ENCODE results near the gene CARS1.

CARS1 gene

DNA sequence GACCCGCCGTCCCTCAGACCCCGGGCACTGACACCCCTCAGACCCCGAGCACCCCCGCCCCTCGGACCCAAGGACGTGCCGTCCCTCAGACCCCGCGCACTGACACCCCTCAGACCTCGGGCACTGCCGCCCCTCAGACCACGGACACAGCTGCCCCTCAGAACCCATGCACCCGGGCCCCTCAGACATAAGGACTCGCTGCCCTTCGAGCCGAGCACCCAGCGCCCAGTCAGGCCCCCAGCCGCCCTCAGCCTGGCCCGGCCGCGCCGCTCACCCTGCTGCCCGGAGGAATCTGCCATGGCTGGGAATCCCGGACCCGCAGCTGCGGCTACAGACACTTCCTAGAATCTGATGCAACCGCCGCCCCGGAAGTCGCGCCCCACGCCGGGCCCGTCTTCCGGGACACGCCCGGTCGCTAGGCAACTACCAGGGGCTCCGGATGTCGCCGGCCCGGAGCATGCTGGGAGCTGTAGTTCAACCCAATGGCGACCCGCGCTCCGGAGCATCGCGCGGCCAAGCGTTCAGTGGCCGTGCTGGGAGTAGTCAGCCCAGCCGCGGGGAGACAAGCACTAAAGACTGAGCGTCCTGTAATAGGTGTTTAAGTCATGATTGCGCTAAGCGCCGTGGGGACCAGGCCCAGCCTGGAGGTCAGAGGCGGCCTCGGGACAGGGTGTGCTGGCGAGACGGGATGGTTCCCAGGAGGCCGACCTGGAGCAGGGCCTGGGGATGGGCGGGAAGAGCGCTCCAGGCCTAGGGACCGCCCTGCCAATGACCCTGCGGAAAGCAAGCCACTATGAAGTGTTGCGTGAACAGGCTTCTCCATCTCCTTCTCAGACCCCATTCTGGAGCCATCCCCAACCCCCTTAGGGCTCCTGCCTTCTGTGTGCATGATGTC lies at the start of gene CARS1:
CARS1 (minus strand) TSS at position 355 of the 895 bp plus-strand sequence; CDS start at position 299, 56 bp downstream.
- ATAC-seq (peak; percentile 99), DNase-seq (peak; percentile 96)

DNA sequence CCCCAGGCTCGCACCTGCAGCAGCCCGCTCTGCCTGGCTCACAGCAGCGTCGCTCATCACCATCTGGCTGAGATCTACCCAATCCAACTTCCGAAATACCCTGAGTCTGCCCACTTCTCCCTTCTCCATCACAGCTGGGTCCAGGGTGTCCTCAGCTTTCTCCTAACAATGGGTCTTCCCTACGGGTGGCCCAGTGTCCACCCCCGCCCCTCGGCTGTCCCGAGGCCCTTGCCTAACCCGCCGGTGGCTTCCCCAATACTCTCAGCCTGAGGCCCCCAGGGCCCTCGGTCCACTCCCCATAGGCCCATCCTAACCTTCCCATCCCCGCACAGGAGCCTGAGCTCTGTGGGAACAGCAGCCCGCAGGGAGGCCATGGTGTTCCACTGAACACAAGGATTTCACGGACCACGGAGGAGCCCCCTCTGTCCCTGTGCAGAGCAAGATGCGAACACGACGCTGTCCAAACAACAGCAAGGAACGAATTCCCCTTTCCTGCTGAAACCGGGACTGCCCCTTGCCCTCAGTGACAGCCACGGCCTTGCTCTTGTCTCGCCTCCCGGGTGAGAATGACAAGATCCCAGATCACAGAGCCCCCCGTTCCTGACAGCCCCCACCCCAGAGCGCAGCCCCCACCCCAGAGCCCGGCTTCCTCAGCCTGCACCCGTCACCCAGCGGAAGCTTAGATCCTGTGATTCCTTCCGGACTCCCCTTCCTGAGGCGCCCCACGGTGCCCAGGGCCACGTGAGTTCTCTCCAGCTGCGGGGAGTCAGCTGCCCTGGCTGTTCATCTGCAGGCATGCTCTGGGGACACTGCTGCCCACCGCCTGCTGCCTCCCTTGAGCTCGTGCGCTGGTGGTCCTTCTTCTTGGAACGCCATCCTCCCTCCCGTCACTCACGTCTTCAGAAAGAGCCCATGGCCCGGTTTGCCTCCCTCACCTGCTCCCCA lies 48.8 kb upstream of the CARS1 start:
- ATAC-seq (no peak), DNase-seq (no peak)

DNA sequence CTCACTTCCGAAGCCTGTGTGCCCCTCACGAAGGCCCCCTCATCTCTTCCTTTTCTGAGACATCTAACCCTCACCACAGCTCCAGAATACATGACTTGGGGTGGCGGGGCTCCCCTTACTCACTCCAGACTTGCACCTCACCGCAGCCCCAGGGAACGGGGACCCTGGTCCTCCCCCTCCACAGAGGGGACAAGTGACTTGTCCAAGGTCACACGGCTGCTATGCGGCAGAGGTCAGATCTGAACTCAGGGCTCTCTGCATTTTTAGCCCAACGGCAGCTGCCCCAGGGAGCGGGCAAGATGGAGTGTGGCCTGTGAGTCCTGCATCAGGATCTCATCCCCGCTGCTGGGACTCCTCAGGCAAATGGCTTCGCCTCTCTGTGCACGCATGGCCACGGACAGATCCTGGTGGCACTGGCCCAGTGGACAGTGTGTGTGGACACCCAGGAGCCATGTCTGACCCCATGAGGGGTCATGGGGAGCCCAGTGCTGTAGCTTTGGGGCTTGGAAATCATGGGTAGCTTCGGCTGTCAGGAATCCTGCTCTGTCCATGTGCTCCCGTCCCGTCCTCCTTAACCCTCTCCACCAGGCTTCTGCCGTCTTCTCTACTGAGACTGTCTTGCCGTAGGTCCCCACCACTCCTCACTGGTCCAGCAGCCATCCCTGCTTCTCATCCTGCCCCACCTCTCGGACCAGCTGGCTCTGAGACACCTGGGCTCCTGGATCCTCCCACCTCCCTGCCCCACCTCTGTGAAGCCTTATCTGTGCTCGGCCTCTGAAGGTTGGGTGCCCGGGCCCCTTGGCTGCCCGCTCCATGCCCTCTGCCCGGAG lies 48.0 kb upstream of the CARS1 start:
- DNase-seq, result no peak
- ATAC-seq, result no peak

DNA sequence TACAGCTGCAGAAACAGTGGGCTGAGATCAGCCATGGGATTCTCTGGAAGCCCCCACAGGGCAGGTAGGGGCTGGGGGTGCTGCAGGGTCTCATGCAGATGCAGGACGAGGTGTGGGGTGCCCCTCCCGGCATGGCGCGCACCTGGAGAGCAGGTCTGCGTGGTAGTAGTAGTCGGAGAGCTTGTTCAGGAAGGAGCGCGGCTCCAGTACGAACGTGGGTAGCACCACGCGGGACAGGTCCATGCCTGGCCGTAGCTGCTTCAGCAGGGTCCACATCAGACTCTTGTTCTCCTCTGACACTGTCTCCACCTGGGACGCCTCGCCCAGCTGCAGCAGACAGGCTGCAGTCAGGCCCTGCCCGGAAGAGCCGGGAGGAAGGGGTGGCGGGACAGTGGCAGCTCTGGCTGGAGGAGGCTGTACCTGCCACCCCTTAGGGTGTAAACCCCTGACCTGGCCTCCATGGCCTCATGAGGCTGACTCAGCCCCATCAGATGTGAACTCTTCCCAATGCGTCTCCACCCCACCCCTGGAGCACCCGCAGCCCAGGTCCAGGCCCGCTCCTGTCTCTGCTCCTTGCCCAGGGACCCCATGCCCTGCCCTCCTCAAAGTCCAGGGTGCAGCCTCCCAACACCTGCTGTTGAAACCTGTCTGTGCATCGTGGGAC lies 47.0 kb upstream of the CARS1 start:
- DNase-seq, result no peak
- no peak for ATAC-seq

DNA sequence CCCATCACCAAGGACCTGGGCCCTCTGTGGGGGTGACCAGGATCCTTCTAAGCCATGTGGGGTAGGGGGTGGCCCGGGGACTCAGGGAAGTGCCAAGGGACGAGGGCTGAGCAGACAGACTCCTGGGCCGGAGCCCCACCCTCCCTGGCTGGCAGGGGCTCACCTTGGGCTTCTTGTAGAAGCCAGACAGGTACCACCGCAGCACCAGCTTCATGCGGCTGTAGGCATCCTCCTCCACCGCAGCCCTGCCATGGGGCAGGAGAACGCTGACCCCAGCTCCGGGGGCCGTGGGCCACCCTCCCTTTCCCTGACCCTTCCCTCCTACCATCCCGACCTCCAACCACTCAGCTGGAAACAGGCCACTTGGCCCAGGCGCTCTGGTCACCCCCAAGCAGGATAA lies 45.9 kb upstream of the CARS1 start:
- ATAC-seq (no peak), DNase-seq (no peak)

DNA sequence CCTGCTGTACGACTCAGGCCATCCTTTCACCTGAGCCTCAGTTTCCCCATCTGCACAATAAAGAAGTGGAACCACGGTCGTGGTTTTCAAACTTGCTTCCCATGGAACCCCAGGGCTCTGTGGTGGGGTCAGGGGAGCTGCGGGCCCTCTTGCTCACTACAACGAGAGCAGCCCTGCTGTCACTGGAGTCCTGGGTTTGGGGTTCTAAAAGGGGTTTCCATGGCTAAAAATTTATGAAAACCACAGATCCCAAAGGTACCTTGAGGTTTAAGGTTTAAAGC lies 45.4 kb upstream of the CARS1 start:
- DNase-seq, result no peak

DNA sequence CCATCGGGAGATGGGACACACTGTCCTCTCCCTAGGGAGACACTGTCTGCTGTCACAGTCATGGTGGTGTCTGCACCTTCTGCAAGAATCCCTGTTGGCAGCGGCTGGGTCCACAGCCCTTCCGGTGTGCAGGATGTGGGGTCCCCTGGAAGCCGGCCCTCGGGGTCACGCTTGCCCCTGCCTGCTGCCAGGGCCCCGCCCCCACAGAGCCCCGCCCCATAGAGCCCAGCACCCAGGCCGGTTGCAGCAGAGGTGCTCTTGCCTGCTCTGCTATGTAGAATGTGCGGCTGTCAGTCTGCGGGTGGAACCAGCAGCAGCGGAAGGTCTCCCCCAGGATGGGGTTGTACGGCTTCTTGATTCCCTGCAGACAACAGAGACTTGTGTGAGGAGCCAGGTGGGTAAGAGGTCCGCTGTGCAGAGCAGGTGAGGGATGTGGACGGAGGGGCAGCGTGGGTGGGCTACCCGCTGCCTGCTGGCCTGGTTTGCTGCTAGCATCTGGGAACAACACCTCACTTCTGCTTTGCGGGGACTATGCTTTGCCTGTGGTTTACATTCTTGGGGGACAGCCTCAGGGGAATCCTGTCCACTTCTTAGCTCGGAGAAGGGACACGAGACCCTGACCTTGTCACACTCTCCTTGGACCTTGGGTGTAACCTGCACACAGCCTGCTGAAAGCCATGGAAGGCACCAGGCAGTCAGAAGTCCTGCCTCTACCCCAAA lies 44.9 kb upstream of the CARS1 start:
- DNase-seq, result no peak
- ATAC-seq, result no peak

More for the DNA sequence above, 45.4 kb upstream of the CARS1 start:
- no peak for ATAC-seq

DNA sequence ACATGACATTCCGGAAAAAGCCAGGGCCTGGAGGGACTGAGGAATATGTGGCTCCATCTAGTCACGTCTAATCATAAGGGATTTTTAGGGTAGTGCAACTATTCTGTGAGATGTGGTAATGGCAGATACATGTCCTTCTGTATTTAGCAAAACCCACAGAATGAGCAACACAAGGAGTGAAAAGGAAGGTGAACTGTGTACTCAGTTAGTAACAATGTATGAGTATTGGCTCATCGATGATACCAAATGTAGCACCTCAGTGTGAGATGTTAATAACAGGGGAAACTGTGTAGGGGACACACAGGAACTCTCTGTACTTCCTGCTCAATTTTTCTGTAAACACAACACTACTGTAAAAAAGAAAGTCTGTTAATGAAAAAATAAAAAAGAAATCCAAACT lies 42.0 kb upstream of the CARS1 start:
- ATAC-seq, result no peak
- DNase-seq, result no peak

DNA sequence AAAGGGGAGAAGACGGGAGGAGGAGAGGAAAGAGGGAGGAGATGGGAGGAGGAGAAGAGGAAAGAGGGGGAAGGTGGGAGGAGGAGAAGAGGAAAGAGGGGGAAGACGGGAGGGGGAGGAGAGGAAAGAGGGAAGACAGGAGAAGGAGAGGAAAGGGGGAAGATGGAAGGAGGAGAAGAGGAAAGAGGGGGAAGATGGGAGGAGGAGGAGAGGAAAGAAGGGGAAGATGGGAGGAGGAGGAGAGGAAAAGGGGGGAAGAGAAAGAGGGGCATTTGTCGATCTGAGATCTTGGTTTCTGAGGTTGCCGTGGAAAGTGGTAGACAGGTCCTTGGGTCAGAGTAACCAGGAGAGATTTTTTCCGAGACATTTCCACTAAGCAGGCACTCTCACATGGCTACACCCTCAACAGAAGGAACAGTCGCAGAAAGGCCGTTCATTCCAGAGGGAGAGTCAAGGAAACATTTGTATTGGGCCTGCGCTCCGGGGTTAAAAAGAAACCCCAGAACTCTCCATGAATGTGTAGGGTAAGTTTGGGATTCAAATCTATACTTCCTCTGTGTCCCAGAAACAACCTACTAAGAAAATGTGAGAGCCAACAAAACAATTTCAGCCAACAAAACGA lies 39.8 kb upstream of the CARS1 start:
- DNase-seq (no peak), ATAC-seq (no peak)

DNA sequence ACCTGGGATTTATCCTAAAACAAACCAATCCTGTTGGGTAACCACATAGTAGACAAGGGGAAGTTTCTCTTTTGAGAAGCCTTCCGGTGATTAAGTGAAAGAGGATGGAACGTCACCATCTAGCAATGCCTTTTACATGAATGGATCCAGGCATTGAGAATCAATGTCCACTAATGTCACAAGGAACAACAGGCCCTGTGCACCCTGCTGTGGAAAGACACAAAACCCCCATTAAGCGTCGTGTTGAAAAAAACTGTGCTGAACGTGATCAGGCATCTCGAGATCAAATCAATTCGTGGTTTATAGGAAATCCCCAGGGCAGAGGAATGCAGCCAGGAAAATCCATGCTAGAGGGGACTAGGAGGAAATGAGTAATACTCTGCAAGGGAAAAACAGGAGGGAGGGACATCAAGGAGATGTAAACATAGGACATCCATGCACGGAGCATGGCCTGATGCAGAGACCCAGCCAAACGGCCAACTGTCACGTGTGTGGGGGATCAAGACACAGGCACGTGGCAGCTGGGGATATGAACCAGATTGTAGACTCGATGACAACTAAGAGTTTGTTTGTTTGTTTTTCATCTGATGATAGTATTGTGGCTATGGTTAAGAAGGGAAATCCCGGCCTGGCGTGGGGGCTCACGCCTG lies 38.6 kb upstream of the CARS1 start:
- DNase-seq (no peak), ATAC-seq (no peak)

DNA sequence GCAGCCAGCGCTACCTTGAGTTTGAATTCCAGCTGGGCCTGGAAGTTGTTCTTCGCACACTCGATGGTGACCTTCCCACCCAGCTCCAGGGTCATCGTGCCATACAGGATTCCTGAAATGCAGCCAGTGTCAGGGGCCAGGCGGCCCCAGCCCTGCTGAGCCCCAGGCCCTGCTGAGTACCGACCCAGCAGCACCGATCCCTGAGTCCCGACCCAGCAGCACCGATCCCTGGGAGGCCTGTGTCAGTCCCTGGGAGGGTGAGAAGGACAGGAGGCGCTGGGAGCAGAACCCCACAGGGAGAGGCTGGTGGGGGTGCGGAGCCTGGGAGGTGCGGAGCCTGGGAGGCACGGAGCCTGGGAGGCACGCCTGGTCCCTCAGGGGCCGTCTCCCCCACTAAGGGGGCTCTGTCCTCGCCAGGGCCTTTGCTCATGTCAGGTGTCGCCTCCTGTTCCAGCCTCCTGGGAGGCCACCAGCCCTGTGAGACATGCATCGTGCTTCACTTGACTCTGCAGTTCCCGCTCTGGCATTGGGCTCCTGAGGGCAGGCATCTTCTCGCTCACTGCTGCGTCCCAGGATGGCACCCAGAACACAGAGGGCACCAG lies 37.1 kb upstream of the CARS1 start:
- DNase-seq (no peak), ATAC-seq (no peak)

DNA sequence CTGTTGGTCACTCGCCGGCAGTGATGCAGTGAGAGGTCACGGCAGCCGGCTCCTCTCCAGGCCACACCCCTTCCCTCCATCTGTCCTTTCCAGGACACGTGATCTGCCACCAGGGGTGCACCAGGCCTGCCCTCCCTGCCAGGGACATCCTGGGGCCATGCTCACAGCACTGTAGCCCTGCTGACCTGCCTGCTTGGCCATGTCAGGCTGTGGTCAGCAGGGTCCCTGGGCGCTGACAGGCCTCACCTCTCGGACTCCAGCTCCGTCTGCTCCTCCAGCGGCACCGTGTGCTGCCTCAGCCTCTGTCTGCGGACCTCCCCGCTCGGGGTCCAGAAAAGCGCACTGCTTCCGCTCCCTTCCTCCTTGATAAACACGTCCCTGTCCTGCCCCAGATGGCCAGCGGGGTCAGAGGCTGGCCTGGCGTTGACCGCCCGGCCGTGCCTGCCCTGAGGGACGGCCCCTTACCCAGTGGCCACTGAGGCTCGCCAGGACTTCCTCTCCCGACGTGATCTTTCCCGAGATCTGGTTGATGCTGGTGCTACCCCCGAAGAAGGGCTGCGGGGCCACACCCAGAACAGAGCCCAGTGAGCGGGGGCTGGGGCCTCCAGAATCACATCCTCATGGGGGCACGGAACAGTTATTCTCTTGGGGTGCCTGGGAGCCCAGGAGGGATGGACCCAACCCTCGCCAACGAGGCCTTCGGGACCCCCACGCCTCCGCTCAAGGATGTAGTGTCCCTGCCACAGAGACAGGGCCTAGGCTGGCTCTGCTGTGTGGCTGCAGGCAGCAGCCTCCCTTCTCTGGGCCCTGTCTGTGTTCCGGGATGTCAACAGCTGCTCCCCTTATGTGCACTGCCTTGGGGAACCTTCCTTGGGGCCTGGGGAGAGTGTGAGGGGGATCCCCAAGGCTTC lies 36.3 kb upstream of the CARS1 start:
- ATAC-seq (no peak), DNase-seq (no peak)

DNA sequence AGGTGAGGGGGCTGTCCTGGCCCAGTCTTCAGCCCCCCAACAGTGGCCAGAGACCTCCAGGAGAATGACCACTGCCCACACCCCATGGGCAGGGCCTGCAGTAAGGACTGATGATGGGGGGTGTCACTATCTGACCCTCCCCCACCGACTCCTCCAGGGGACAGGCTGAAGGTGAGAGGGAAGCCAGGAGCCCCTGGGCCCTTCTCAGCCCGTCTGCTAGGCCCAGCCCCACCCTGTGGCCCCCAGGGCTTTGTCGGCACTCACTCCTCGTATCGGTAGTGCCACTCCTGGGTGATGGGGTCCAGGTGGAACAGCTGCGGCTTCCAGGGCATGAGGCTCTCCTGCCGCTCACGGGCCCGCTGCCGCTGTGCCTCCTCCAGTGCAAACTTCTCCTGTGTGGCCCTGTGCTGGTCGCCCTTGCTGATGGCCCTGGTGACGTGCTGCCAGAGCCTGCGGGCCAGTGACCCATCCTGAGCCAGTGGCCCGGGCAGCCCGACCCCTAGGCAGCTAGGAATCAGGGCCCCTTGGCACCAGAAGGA lies 35.4 kb upstream of the CARS1 start:
- no peak for DNase-seq

DNA sequence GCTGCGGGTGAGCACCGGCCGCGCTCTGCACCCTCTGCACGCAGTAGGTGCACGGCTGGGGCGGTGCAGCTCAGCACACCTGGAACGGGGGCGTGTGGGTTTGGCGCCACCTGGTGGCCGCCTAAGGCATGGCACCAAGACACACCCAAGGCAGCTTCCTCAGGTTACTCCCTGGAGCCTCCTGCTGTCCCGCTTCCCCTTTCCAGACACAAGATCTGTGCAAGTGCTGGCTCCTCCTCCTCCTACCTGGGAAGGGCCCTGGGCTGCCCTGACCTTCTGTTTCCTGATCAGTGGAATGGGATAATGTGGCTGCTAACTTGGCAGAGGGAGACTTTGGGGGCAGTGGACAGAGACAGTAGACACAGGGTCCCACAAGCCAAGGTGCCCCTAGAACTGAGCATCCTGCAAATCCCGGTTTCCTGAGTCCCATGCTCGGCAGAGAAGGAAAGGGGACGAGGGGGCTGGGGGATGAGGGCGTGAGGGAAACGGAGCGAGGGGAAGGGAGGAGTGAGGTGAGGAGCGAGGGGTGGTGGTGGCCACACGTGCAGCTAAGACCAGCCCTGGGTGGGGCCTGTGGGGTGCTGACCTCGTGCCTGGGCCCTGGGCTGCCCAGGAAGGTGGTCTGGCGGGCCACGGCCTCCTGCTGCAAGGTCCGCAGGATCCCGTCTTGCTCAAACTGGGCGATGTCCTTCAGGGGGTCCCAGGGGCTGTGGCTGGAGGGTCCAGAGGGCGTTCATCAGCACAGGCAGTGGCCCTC lies 34.8 kb upstream of the CARS1 start:
- ATAC-seq (peak; percentile 79), DNase-seq (peak; percentile 76)

More for the DNA sequence above, 35.4 kb upstream of the CARS1 start:
- ATAC-seq, result no peak

DNA sequence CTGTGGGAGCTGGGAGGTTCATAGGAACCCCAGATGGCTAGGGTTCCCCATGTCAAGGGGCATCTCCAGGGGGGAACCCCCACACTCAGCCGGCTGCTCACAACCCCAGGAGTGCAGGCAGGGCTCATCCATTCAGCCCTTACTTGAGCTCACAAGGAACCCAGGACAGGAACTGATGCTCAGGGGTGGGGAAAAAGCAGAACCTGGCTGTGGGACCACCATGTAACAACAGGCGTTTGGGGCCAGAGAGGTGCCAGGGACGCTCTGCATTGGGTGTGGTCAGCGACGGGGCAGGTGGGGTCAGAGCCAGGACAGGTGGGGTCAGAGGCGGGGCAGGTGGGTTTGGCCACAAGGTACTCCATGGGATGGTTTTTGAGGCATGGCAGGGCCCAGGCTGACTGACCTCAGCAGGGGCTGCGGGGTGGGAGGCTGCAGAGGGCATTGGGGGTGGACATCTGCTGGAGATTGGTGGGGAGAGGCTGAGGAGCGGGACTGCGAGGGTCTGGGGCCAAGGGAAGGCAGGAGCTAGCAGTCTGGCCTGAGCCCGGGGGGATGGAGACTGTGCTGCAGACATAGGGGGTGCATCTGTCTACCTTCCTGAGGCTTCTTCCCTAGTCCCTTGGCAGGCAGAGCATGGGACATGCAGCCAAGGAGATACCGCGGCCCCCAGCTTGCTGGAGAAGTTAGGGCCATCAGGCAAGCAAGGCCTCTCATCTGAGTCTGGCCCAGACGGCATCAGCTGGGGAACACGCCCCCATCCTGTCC lies 34.0 kb upstream of the CARS1 start:
- no peak for DNase-seq
- no peak for ATAC-seq

DNA sequence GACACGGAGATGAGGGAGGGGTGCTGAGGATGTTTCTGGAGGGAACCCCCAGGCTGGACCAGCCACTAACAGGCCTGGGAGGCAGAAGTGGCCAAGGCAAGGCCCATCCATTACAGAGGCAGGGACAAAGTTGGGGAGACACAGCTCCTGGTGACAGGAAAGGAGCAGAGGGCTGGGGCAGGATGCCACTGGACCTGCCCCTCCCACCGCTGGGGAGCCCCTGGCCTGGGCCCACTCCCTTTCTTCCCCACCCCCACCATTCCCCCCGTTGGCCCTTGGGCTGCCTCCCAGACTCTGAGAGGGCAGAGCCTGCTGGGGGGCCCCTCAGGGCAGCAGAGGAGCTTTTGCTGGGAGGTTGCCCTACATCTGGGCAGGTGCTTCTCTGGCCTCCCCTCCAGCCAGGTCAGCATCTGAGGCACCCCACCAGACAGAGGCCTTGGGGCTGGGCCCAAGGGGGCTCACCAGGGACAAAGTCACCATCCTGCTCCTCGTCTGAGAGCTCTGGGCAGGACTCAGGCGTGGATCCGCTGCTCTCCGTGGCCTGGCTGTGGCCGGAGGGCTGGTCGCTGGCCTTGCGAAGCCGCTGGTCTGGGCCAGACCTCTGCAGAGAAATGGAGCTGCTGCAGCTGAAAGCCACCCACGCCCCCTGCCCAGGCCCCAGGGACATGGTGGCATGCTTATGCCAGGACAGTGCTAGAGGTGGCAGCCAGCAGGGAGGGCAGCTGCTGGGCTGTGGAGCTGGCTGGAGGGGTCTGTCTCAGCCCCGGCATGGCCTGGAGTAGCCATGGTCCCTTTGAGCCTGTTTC lies 33.1 kb upstream of the CARS1 start:
- DNase-seq (no peak), ATAC-seq (no peak)
